GM19455 (cell line): ENCODE results near the gene KRT15.

Source experiments
- ATAC-seq: cut with Tn5 transposase; IDR thresholded peaks from one replicate; pipeline ENCODE4 v1.9.1; 2021; ENCODE audit not compliant: unreplicated experiment

The KRT15 gene

GRCh38 chr17:41483991-41484826 is 34.5 kb downstream of the KRT15 start:
- no peak for ATAC-seq

- ATAC-seq, result no peak
Measured at GRCh38 chr17:41483531-41483930, 35.2 kb downstream of the KRT15 start.

GRCh38 chr17:41481036-41481435 is 37.7 kb downstream of the KRT15 start, which contains the start of gene KRT35:
TSS of gene KRT35 (minus strand) at chr17:41481151. CDS start at chr17:41481097, 54 bp downstream.
- no peak for ATAC-seq

GRCh38 chr17:41480581-41480980 is 38.1 kb downstream of the KRT15 start:
- no peak for ATAC-seq

- ATAC-seq, result no peak
Measured at GRCh38 chr17:41480136-41480535, 38.6 kb downstream of the KRT15 start.

- no peak for ATAC-seq
Measured at GRCh38 chr17:41478237-41478636, 40.5 kb downstream of the KRT15 start.

- ATAC-seq, result no peak
Measured at GRCh38 chr17:41476866-41477815, 41.5 kb downstream of the KRT15 start.

GRCh38 chr17:41475421-41475820 is 43.3 kb downstream of the KRT15 start:
- no peak for ATAC-seq

GRCh38 chr17:41474863-41475262 is 43.8 kb downstream of the KRT15 start:
- no peak for ATAC-seq

GRCh38 chr17:41468346-41468745 is 50.3 kb downstream of the KRT15 start:
- ATAC-seq, result no peak

GRCh38 chr17:41467561-41467960 is 51.1 kb downstream of the KRT15 start:
- no peak for ATAC-seq

- ATAC-seq, result no peak
Measured at GRCh38 chr17:41466988-41467387, 51.7 kb downstream of the KRT15 start, which contains the start of gene KRT32. TSS of gene KRT32 (minus strand) at chr17:41467386. CDS start at chr17:41467325, 61 bp downstream.

- ATAC-seq, result no peak
Measured at GRCh38 chr17:41464682-41465081, 54.0 kb downstream of the KRT15 start.

- ATAC-seq, result no peak
Measured at GRCh38 chr17:41464173-41464572, 54.5 kb downstream of the KRT15 start.

GRCh38 chr17:41463746-41464145 is 54.9 kb downstream of the KRT15 start:
- no peak for ATAC-seq
